Lung (tissue), 12 donors: Measurements from ENCODE around the gene HNRNPA0. TPM values are rescaled to one million over a fixed set of nuclear protein-coding genes. Genes with fewer than 3 reads are reported as not detected.

ENCODE experiments used
- ATAC-seq: fragments of 200-7000 bp; cut with Tn5 transposase; one replicate; pipeline ENCODE4 v1.9.1; 2020; ENCODE audit warnings: moderate number of reproducible peaks; ENCODE audit not compliant: insufficient read depth, low FRiP score
- DNase-seq, 3 donors: peaks; one replicate each; pipeline ENCODE4 v3.0.0-alpha.2; 2013 to 2017
- H3K27ac ChIP-seq, 2 donors: one replicate each; pipeline ENCODE4 v1.5.1; 2013; ENCODE audit warnings: mild to moderate bottlenecking in 2 of 2, moderate library complexity in 2 of 2, control low read depth in 1 of 2, inconsistent platforms in 1 of 2, low read depth in 1 of 2, low read length in 1 of 2
- H3K27me3 ChIP-seq, 3 donors: one replicate each; pipeline ENCODE4 v1.5.1; 2013; ENCODE audit warnings: low read length in 2 of 3; ENCODE audit not compliant: control insufficient read depth in 3 of 3, insufficient read depth in 3 of 3
- H3K36me3 ChIP-seq, 4 donors: one replicate each; pipeline ENCODE4 v1.5.1; 2013; ENCODE audit warnings: low read length in 4 of 4, mild to moderate bottlenecking in 1 of 4, moderate library complexity in 1 of 4; ENCODE audit not compliant: control insufficient read depth in 4 of 4, insufficient read depth in 4 of 4
- H3K4me1 ChIP-seq, 5 donors: one replicate each; pipeline ENCODE4 v1.5.1; 2013; ENCODE audit warnings: low read length in 5 of 5, mild to moderate bottlenecking in 2 of 5, moderate library complexity in 1 of 5; ENCODE audit not compliant: control insufficient read depth in 5 of 5, insufficient read depth in 5 of 5
- H3K4me3 ChIP-seq: one replicate; pipeline ENCODE4 v1.5.1; 2013; ENCODE audit warnings: mild to moderate bottlenecking, control low read depth, moderate library complexity
- H3K9ac ChIP-seq, 2 donors: one replicate each; pipeline ENCODE4 v1.5.1; 2013; ENCODE audit warnings: low read length in 2 of 2, control low read depth in 1 of 2; ENCODE audit not compliant: insufficient read depth in 1 of 2
- H3K9me3 ChIP-seq, 4 donors: one replicate each; pipeline ENCODE4 v1.5.1; 2013; ENCODE audit warnings: low read length in 3 of 4, mild to moderate bottlenecking in 1 of 4, moderate library complexity in 1 of 4; ENCODE audit not compliant: control insufficient read depth in 4 of 4, insufficient read depth in 3 of 4
- WGBS, 2 donors: extraction: QIAGEN DNeasy Blood & Tissue Kit; methylation state at CpG; one replicate each; pipeline ENCODE4 v1.1.7; 2013; 5-methylcytosine and 5-hydroxymethylcytosine counted together
- polyA plus RNA-seq, 2 donors: library from polyadenylated mRNA; stranded (reverse); fragments of 200-250 nt; gene quantifications; one replicate each; pipeline ENCODE4 v1.2.1, GENCODE V29; 2013
- total RNA-seq, 2 donors: library from RNA; depleted of rRNA in 1 of 2; stranded (reverse); fragments of >200 nt in 1 of 2; gene quantifications; one replicate each; pipeline ENCODE4 v1.2.1, GENCODE V29; 2014 to 2021
- TF ChIP-seq, protein P1 (sequence below): IDR thresholded peaks from 2 replicates; pipeline ENCODE4 v1.5.1; 2012; ENCODE audit warnings: mild to moderate bottlenecking; ENCODE audit errors: control extremely low read depth, extremely low read depth
- donor health status: control.
- donor health status: control.
- donor health status: Bipolar disorder and iron deficiency.
- donor health status: healthy.
- donor health status: DM: yes; HTN: yes; CAD: no.

Gene HNRNPA0
- total and polyA plus RNA-seq, 4 donors: 21.5 to 29.0 (median 25.1) TPM

DNA sequence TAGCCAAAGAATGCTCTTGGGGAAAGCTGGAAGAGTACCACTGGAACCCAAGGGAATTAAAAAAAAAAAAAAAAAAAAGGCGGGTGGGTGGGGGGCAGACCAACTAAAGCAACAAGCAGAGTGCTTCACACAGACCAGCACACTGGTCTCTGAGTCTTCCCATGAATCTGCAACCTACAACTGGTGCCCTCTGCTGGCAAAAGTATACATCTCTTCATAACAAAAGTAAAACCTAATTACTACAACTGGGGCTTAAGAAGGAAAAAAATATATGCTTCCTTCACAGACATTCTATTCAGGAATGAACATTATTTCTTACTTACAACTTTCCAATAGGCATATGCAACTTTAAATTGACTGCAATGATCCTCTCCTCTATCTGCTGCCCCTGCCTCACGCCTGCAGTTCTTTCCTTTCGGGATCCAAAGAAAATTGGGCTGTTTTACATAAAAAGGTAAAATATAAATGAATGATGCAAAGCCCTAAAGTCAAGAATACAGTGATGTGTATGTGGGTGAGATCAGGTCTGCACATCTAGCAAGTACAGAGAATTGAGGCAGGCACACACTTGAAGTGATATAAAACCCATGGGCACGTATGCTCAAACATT lies 11.0 kb downstream of the HNRNPA0 start:
- DNase-seq (peak; percentile 64 to 91 (median 90)), ATAC-seq (peak; percentile 85)
- 73 to 74% methylated on average over 4 of the region's 4 CpGs for WGBS, 2 donors
- TF ChIP-seq, protein P1, sequence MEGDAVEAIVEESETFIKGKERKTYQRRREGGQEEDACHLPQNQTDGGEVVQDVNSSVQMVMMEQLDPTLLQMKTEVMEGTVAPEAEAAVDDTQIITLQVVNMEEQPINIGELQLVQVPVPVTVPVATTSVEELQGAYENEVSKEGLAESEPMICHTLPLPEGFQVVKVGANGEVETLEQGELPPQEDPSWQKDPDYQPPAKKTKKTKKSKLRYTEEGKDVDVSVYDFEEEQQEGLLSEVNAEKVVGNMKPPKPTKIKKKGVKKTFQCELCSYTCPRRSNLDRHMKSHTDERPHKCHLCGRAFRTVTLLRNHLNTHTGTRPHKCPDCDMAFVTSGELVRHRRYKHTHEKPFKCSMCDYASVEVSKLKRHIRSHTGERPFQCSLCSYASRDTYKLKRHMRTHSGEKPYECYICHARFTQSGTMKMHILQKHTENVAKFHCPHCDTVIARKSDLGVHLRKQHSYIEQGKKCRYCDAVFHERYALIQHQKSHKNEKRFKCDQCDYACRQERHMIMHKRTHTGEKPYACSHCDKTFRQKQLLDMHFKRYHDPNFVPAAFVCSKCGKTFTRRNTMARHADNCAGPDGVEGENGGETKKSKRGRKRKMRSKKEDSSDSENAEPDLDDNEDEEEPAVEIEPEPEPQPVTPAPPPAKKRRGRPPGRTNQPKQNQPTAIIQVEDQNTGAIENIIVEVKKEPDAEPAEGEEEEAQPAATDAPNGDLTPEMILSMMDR: peak; percentile 61
- Histone ChIP-seq H3K27ac (no peak overlapping the region), H3K27me3 (no peaks in the 10 kb centered on the region), H3K4me1 (peaks cover 0 to 11% (median 0%) of the 10 kb centered on the region in 5 donors), H3K4me3 (no peak overlapping the region), H3K9ac (no peak overlapping the region), H3K9me3 (no peaks in the 10 kb centered on the region), H3K36me3 (no peaks in the 10 kb centered on the region)

DNA sequence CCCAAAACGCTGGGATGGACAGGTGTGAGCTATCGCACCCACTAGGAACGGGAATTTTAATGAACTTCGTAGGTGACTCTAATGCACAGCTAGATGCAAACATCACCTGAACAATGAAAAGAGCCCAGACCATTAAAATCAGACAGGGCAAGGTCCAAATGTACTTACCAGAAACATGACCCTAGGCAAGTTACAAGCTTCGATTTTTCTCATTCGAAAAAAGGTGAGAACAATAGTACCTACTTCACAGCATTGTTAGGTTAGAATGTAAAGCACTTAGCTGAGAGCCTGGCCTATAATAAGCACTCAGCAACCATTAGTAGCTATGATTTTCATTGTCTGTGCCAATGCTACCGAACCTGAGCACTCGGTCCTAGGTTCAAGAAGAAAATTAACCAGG lies 12.4 kb downstream of the HNRNPA0 start:
- Histone ChIP-seq H3K36me3 (no peaks in the 10 kb centered on the region), H3K4me3 (no peak overlapping the region), H3K27ac (no peak overlapping the region), H3K27me3 (no peaks in the 10 kb centered on the region), H3K9ac (no peak overlapping the region), H3K9me3 (no peaks in the 10 kb centered on the region), H3K4me1 (peaks cover 0 to 13% (median 10%) of the 10 kb centered on the region in 5 donors)
- ATAC-seq (no peak), DNase-seq (no peak)
- TF ChIP-seq, protein P1: no peak
- 84 to 94% methylated on average over 8 of the region's 8 CpGs for WGBS, 2 donors

DNA sequence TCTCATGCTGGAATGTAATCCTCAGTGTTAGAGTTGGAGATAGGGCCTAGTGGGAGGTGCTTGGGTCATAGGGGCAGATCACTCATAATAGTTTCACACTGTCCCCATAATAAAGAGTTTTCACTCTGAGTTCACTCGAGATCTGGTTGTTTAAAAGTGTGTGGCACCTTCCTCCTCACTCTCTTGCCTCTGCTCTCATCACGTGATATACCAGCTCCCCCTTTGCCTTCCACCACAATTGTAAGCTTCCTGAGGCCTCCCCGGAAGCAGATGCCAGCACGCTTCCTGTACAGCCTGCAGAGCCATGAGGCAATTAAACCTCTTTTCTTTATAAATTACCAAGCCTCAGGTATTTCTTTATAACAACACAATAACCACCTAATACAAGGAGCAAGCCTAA lies 14.4 kb downstream of the HNRNPA0 start:
- ATAC-seq: no peak

More for the DNA sequence above, 14.4 kb downstream of the HNRNPA0 start:
- no peak for DNase-seq
- no peaks in the 10 kb centered on the region for H3K27me3 ChIP-seq
- H3K4me3 ChIP-seq: no peak overlapping the region
- no peaks in the 10 kb centered on the region for H3K36me3 ChIP-seq
- H3K27ac ChIP-seq: no peak overlapping the region
- WGBS, 2 donors: 63 to 77% methylated on average over 4 of the region's 4 CpGs
- H3K9ac ChIP-seq: no peak overlapping the region
- TF ChIP-seq, protein P1: no peak
- H3K9me3 ChIP-seq: no peaks in the 10 kb centered on the region
- peaks cover 0 to 28% (median 11%) of the 10 kb centered on the region in 5 donors for H3K4me1 ChIP-seq
